NB4 (cell line): ENCODE data around the gene BBS7.

ENCODE experiments used
- MYC ChIP-seq: IDR thresholded peaks from 2 replicates; pipeline ENCODE4 v1.6.1; 2011; ENCODE audit warnings: low read depth, low read length
- POLR2A ChIP-seq: IDR thresholded peaks from 2 replicates; pipeline ENCODE4 v1.6.1; 2011; ENCODE audit warnings: mild to moderate bottlenecking; ENCODE audit not compliant: insufficient read length; ENCODE audit errors: extremely low read depth
- TF ChIP-seq, protein P1 (sequence below): IDR thresholded peaks from one replicate; pipeline ENCODE4 v1.5.1; 2012; ENCODE audit warnings: low read depth, low read length
- TF ChIP-seq, protein P2 (sequence below): IDR thresholded peaks from 2 replicates; pipeline ENCODE4 v1.6.1; 2011; ENCODE audit warnings: low read depth, low read length

DNA sequence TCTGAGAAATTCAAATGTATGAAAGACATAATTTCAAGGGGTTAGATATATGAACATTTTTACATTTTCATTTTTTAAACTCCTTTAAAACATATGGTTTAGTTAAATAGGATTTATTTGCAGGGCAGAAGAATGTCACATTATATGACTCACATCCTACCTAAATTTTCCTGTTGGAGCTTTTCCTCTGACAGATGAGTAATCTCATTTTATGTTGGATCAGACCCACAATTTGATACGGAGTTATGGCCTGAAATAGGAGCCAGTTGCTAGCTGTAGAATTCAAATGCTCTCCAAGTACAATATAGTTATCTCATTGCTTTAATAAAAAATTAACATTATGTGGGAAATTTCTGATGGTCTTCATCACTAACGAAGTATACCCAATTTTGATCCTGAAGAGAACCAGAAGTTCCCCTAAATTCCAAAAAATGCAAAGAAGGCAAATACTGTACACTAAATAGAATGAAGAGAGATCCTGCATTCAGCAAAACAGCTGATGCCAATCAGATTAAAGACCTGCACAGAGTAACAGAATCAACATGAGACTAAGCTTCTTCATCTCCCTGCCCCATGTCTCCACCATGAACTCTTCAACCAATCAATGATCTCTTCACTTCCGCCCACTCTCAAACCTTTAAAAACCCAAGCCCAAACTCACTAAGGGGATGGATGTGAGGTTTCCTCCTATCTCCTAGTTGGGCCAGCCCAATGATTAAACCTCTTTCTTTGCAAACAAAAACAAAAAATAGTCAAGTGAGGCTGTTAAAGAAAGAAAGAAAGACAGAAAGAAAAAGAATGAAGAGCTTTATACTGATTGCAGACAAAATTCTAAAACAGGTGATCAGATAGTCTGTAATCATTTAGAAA lies 80.1 kb downstream of the BBS7 start:
- TF ChIP-seq, protein P1, sequence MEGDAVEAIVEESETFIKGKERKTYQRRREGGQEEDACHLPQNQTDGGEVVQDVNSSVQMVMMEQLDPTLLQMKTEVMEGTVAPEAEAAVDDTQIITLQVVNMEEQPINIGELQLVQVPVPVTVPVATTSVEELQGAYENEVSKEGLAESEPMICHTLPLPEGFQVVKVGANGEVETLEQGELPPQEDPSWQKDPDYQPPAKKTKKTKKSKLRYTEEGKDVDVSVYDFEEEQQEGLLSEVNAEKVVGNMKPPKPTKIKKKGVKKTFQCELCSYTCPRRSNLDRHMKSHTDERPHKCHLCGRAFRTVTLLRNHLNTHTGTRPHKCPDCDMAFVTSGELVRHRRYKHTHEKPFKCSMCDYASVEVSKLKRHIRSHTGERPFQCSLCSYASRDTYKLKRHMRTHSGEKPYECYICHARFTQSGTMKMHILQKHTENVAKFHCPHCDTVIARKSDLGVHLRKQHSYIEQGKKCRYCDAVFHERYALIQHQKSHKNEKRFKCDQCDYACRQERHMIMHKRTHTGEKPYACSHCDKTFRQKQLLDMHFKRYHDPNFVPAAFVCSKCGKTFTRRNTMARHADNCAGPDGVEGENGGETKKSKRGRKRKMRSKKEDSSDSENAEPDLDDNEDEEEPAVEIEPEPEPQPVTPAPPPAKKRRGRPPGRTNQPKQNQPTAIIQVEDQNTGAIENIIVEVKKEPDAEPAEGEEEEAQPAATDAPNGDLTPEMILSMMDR, result no peak
- TF ChIP-seq, protein P2, sequence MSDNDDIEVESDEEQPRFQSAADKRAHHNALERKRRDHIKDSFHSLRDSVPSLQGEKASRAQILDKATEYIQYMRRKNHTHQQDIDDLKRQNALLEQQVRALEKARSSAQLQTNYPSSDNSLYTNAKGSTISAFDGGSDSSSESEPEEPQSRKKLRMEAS, result no peak
- no peak for TF ChIP-seq POLR2A
- no peak for TF ChIP-seq MYC
